Esophagus squamous epithelium (tissue), 4 donors: ENCODE measurements around the gene POLA1.

Source experiments
- CTCF ChIP-seq, 6 experiments: fragments of 450-650 bp in 4 of 6; fragments of 200-600 bp in 2 of 6; sonication (generic) in 2 of 6; IDR thresholded peaks; one replicate each; pipeline ENCODE4 v1.5.1; 2016 to 2019; ENCODE audit warnings: antibody characterized with exemption in 6 of 6, mild to moderate bottlenecking in 4 of 6, moderate library complexity in 4 of 6
- POLR2A ChIP-seq, 4 donors: fragments of 450-650 bp; IDR thresholded peaks; one replicate each; pipeline ENCODE4 v1.6.1; 2017; ENCODE audit warnings: antibody characterized with exemption in 4 of 4, mild to moderate bottlenecking in 4 of 4, moderate library complexity in 3 of 4

- TF ChIP-seq CTCF (IDR thresholded peaks at IDR 0.05) (no peak), POLR2A (IDR thresholded peaks at IDR 0.05) (no peak)
Measured at GRCh38 chrX:24659646-24660045, 34.1 kb upstream of the POLA1 start.
